Right lobe of liver (tissue), 6 donors: ENCODE results near the gene SLC36A3. TPM values are rescaled to one million over a fixed set of nuclear protein-coding genes. Genes with fewer than 3 reads are reported as not detected.

Experiments
- ATAC-seq, 4 donors: fragments of 200-7000 bp; cut with Tn5 transposase; one replicate each; pipeline ENCODE4 v1.9.1; 2020; ENCODE audit warnings: mild to moderate bottlenecking in 4 of 4, moderate library complexity in 4 of 4
- DNase-seq, 3 donors: peaks; one replicate each; pipeline ENCODE4 v3.0.0-alpha.2; 2020
- H3K27ac ChIP-seq, 3 donors: fragments of 200-600 bp; one replicate each; pipeline ENCODE4 v1.8.0; 2022
- H3K27me3 ChIP-seq, 2 donors: fragments of 200-600 bp; one replicate each; pipeline ENCODE4 v1.8.0; 2022
- H3K36me3 ChIP-seq, 4 donors: fragments of 200-600 bp; sonication (generic) in 1 of 4; one replicate each; pipeline versions ENCODE4 v1.5.1 to v1.8.0; 2017 to 2022; ENCODE audit warnings: control low read depth in 1 of 4
- H3K4me1 ChIP-seq, 4 donors: fragments of 200-600 bp; sonication (generic) in 1 of 4; one replicate each; pipeline versions ENCODE4 v1.5.1 to v1.8.0; 2017 to 2022; ENCODE audit warnings: control low read depth in 1 of 4
- H3K4me3 ChIP-seq, 3 donors: fragments of 200-600 bp; one replicate each; pipeline ENCODE4 v1.8.0; 2022
- H3K9me3 ChIP-seq, 4 donors: fragments of 200-600 bp; sonication (generic) in 1 of 4; one replicate each; pipeline versions ENCODE4 v1.5.1 to v1.8.0; 2017 to 2022; ENCODE audit warnings: control low read depth in 1 of 4
- CTCF ChIP-seq, 4 donors: fragments of 200-600 bp in 3 of 4; fragments of 450-650 bp in 1 of 4; IDR thresholded peaks; one replicate each; pipeline versions ENCODE4 v1.5.1 to v1.8.0; 2016 to 2022; ENCODE audit warnings: antibody characterized with exemption in 4 of 4, mild to moderate bottlenecking in 2 of 4
- POLR2A ChIP-seq: fragments of 450-650 bp; IDR thresholded peaks from one replicate; pipeline ENCODE4 v1.6.1; 2017; ENCODE audit warnings: antibody characterized with exemption, mild to moderate bottlenecking
- WGBS: methylation state at CpG from one replicate; pipeline ENCODE4 v1.1.6; 2018; ENCODE audit warnings: low coverage, low lambda C conversion rate; ENCODE audit not compliant: insufficient coverage; ENCODE audit errors: missing lambda C conversion rate; 5-methylcytosine and 5-hydroxymethylcytosine counted together
- intact Hi-C, 2 donors: fragments of 100-400 bp; cut with DNase I; formaldehyde crosslinking; loops; one replicate each; pipeline versions ENCODE4 v1.11.2 to v1.14.1; 2022
- total RNA-seq, 6 experiments: library from RNA; depleted of rRNA in 2 of 6; stranded (reverse); fragments of >200 nt in 2 of 6; fragmentation: NEBNext Ultra II Directional in 3 of 6; extraction: Animal tissue kit (Norgen Biotek cat#: 25700) in 3 of 6; gene quantifications; one replicate each; pipeline versions ENCODE4 v1.1.0 to v1.2.4, GENCODE V29; 2016 to 2023
- donor health status: DM: no; HTN: yes; CAD: no.
- donor health status: DM: no; HTN: no; CAD: no.
- donor health status: DM: no; HTN: no; CAD: no.
- donor health status: DM: no; HTN: yes; CAD: no.
- donor health status: DM: no; HTN: yes; CAD: no.

The SLC36A3 gene
- total RNA-seq, 6 experiments from 2014 or later = not detected

- DNase-seq (no peak), ATAC-seq (no peak)
- Histone ChIP-seq H3K27me3 (no peaks in the 10 kb centered on the region), H3K27ac (no peak overlapping the region), H3K9me3 (no peaks in the 10 kb centered on the region), H3K36me3 (peaks cover 0 to 20% (median 3%) of the 10 kb centered on the region in 4 donors), H3K4me1 (no peaks in the 10 kb centered on the region), H3K4me3 (no peak overlapping the region)
- intact Hi-C loops = no loop called here
- WGBS = 94% methylated on average over 10 of the region's 11 CpGs
- TF ChIP-seq POLR2A = no peak
- no peak for TF ChIP-seq CTCF (IDR thresholded peaks at IDR 0.05)
Measured at GRCh38 chr5:151267491-151268260, 35.9 kb downstream of the SLC36A3 start.

- TF ChIP-seq CTCF (IDR thresholded peaks at IDR 0.05) (no peak), POLR2A (no peak)
- Histone ChIP-seq H3K9me3 (no peaks in the 10 kb centered on the region), H3K4me1 (no peaks in the 10 kb centered on the region), H3K4me3 (no peak overlapping the region), H3K27me3 (no peaks in the 10 kb centered on the region), H3K36me3 (peaks cover 0 to 15% (median 3%) of the 10 kb centered on the region in 4 donors), H3K27ac (no peak overlapping the region)
- no peak for ATAC-seq
- intact Hi-C loops = no loop called here
- no CpG with 5 or more reads among the region's 1 CpG for WGBS
- no peak for DNase-seq
Measured at GRCh38 chr5:151264113-151264512, 39.5 kb downstream of the SLC36A3 start.

- Histone ChIP-seq H3K9me3 (no peaks in the 10 kb centered on the region), H3K36me3 (peaks cover 0 to 10% (median 3%) of the 10 kb centered on the region in 4 donors), H3K4me3 (no peak overlapping the region), H3K4me1 (no peaks in the 10 kb centered on the region), H3K27ac (no peak overlapping the region), H3K27me3 (no peaks in the 10 kb centered on the region)
- WGBS = 93% methylated on average over 3 of the region's 3 CpGs
- ATAC-seq (no peak), DNase-seq (no peak)
- TF ChIP-seq CTCF (IDR thresholded peaks at IDR 0.05) (no peak), POLR2A (no peak)
- intact Hi-C loops = no loop called here
Measured at GRCh38 chr5:151262532-151262931, 41.0 kb downstream of the SLC36A3 start.

GRCh38 chr5:151259931-151260330 is 43.6 kb downstream of the SLC36A3 start:
- no peak overlapping the region for H3K4me3 ChIP-seq
- H3K27me3 ChIP-seq = no peaks in the 10 kb centered on the region
- no peaks in the 10 kb centered on the region for H3K36me3 ChIP-seq
- DNase-seq (no peak), ATAC-seq (no peak)
- TF ChIP-seq CTCF (IDR thresholded peaks at IDR 0.05) = no peak
- no peak for TF ChIP-seq POLR2A
- WGBS = 94% methylated on average over 4 of the region's 4 CpGs
- intact Hi-C loops = no loop called here
- H3K27ac ChIP-seq = no peak overlapping the region
- H3K4me1 ChIP-seq = no peaks in the 10 kb centered on the region
- H3K9me3 ChIP-seq = no peaks in the 10 kb centered on the region
